Glomerular visceral epithelial cell (primary cell): ENCODE data around the gene ENTREP3.
"Not testable (repeated sequence)": the region's sequence is repeated elsewhere in the genome, so short reads cannot be mapped to it uniquely, and the experiment has no call there.

Experiments
- DNase-seq: peaks from one replicate; pipeline ENCODE4 v3.0.0-alpha.2; 2016; ENCODE audit errors: extremely low spot score

ENTREP3 gene

DNA sequence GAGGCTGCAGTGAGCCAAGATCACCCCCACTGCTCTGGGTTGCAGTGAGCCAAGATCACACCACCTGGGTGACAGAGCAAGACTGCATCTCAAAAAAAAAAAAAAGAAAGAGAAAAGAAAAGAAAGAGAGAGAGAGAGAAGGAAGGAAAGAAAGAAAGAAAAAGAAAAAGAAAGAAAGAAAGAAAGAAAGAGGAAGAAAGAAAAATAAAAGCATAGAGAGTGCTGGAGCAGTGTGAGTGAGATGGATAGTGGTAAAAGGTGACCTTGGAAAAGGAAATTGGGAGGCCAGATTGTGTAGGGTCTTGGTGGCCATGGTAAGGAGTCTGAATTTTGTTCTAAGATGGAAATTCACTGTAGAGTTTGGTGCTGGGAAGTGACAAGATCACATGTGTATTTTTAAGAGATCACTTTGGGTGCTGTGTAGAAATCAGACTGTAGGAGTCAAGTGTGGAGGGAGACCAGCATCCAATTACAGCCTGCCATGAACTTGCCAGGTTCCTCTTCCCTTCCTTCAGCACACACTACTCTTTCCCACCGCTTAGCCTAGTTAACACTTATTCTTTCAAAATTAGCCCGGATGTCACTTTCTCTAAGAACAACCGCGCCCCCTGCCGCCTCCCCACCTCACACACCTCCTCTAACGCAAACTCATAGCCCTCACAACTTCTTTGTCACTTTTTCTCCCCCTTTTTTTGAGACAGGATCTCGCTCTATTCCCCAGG, 28.9 kb downstream of the ENTREP3 start:
- peak; percentile 83 for DNase-seq

DNA sequence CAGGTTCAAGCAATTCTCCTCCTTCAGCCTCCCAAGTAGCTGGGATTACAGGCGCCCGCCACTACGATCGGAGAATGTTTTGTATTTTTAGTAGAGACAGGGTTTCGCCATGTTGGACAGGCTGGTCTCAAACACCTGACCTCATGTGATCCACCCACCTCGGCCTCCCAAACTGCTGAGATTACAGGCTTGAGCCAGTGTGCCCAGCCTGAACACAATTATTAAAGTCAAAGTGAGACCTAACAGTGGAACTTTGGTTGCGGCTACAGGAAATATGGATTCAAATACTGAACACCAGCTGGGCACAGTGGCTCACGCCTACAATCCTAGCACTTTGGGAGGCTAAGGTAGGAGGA, 29.9 kb downstream of the ENTREP3 start:
- DNase-seq: not testable (repeated sequence)

DNA sequence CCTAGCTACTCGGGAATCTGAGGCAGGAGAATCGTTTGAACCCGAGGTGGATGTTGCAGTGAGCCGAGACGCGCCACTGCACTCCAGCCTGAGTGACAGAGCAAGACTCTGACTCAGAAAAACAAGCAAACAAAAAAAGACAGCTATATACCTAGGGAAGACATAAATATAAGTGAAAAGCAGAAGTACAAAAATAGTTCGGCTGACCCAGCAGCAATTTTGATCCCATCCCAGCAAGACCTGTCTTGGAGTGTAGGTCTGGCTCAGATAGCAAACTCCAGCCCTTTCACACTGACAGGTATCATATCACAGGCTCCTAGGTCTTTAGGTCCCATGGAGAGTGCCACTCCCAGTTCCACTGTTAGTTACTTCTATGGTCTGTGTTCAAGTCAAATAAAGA, 32.2 kb downstream of the ENTREP3 start:
- no peak for DNase-seq

DNA sequence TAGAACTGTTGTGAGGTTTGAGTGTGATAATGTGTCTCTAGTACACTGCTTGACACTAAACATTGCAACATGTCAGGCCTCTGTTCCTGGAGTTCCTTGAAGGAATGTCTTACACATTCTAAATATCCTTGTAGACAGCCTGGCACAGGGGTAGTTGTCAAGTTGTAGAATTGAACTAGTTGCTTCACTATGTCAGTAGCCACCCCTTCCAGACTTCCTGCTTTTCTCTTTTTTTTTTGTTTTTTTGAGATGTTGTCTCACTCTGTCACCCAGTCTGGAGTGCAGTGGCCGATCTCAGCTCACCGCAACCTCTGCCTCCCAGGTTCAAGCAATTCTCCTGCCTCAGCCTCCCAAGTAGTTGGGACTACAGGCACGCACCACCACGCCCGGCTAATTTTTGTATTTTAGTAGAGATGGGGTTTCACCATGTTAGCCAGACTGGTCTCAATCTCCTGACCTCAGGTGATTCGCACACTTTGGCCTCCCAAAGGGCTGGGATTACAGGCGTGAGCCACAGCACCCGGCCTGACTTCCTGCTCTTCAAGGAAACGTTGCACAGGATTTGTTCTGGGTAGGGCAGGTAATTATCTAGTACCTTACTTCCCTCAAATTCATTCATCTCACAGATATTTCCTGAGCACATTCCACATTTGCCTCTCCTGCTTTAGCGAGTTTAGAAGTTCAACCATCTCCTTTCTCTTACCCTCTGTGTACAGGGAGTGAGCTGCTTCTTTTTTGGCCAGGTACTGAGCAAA, 34.9 kb downstream of the ENTREP3 start:
- DNase-seq: not testable (repeated sequence)

DNA sequence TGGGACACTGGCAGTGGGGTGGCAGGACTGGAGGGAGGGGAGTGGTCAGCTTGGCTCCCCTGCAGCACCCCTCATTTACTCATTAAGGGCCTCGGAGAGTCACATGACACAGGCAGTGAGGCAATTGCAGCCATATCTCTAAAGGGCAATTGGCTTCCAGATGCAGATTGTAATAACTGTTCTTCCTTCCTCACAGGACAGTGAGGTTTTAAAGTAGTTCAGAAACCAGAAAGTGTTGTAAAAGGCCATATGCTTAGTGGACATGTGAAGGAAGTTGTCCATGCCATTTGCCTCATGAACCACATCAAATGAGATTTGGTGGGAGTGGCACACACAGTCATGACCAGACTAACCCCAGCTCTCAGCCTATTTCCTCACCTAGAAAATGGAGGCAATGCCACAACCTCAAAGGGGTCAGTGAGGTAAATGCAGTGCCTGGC, 35.7 kb downstream of the ENTREP3 start:
- DNase-seq: peak; percentile 36

DNA sequence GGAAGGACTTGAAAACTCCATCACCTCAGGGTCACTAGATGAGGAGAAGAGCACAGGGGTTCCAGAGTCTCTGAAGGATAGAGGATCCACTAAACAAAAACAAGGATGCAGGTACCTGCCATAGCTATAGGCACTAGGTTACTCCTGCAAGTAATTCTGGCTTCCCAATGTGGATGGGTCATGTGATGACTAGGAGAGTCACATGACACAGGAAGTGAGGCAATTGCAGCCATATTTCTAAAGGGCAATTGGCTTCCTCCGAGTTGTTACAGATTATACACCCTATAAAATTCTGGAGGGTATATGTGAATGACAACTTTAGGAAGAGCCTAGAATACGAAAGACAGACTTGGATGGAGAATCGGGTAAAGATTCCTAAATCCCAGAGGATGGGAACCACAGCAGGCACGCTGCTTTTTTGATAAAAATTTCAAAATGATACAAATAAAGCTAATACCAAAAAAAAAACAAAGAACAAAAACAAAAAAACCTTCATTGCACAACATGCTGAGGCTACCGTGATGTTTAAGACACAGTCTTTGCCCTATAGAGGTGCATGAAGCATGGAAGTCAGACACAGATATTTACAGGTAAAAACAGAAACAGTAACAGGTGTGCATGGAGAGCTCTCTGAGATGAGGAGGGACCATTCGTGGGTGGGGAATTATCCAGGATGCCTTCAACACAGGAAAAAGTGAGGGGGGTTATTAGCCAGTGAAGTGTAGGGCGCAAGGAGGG, 36.3 kb downstream of the ENTREP3 start:
- DNase-seq: peak; percentile 68

DNA sequence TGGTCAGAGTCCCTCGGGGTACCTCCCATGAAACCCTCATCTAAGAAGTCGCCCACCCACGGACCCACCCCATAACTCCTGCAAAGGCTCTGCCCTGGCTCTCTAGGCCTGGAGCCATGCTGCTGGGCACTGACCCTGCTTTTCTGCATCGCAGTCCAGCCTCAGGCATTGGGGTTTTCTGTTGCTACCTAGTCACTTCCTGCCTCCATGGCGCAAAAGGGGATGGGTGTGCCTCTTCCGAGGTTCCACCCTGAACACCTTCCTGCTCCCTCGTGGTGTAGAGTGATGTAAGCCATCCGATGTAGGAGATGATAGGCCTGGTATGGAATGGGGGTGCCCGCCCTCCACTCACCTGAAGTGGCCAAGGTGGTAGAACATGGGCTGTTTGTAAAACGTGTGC, 40.6 kb downstream of the ENTREP3 start:
- not testable (repeated sequence) for DNase-seq

DNA sequence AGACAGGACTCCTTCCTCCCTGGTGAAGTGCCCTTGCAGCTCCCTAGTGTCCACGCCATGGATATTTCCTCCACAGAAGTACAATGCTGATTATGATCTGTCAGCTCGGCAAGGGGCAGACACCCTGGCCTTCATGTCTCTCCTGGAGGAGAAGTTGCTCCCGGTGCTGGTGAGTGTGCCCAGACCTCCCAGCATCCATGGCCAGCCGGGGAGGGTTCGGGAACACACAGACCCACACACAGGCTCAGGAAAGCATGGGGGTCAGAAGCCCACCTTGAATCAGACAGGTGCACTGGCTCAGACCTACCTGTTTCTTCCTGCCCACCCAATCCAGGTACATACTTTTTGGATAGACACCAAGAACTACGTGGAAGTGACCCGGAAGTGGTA, 43.2 kb downstream of the ENTREP3 start:
- DNase-seq: not testable (repeated sequence)

DNA sequence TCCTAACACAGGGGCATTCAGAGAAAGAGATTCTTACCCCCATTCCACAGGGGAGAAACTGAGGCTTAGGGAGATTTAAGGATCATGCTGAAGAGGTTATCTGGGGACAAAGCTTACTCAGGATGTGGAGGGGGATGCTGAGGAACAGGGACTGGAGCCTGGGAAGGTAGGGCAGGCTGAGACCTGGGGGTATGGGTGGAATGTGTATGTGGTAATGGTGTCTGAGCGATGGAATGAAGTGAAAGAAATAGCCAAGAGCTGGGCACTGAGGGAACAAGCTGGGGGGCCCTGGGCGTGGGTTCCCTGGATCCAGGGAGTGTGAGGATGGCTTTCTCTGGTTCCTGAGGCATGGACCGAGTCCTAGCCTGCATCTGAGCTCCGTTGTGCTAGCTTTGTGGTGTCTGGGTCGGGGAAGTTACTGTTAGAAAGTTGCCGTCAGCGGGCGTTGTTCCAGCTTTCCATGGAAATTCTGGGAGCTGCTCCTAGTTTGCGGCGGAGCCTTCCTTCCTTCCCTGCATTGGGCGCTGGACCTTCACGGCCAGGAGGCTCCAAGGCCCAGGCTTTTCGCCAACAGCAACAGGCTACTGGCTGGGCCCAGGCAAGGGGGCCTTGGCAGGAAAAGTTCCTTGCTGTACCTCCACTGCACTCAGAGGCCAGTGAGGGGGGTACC, 43.8 kb downstream of the ENTREP3 start:
- not testable (repeated sequence) for DNase-seq

DNA sequence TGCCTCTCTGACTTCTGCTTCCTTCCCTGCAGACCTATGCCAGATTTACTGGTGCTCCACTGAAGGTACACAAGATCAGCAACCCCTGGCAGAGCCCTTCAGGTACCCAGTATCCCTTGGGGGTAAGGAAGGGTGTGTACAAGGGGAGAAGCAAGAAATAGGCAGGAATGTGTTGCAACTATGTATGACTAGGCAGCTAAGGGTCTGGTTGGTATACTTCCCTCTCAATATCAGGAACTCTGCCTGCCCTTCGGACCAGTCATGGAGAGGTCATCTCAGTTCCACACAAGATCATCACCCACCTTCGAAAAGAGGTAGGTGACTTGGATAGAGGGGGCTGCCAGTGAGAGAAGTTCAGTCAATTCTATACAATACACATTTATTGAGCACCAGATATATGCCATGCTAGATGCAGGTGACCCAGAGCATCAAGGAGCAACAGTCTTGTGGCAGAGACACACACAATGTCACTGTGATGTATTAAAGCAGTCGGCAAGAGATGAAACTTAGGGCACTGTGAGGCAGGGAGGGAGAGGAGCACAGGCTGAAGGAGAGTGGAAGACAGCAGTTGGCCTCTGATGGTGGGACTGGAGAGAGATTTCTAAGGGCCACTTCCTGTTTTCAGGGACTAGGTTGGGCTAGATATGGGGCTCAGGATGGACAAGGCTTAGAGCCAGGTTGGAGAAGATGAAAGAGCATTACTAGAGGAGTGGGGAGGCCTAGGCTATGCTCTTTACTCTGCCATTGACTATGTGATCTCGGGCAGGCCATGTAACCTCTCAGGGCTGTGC, 44.8 kb downstream of the ENTREP3 start:
- no peak for DNase-seq

DNA sequence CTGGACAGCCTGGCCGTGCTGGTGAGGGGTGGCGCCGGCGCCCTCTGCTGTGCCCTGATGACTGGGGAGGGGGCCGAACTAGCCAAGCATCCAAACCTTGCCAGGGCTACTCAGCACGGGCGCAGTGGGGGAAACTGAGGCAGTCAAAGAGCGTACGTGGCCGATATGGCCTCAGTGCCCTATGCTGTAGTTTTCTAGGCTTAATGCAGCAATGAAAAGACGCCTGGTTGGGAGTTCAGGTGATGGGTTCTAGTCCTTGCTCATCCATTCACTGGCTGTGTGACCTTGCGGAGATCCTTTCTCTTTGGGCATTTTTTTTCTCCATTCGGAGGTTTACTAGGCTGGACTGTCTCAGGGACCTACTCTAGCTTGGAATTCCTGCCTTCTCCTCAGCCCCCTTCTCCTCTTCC, 46.0 kb downstream of the ENTREP3 start:
- no peak for DNase-seq

DNA sequence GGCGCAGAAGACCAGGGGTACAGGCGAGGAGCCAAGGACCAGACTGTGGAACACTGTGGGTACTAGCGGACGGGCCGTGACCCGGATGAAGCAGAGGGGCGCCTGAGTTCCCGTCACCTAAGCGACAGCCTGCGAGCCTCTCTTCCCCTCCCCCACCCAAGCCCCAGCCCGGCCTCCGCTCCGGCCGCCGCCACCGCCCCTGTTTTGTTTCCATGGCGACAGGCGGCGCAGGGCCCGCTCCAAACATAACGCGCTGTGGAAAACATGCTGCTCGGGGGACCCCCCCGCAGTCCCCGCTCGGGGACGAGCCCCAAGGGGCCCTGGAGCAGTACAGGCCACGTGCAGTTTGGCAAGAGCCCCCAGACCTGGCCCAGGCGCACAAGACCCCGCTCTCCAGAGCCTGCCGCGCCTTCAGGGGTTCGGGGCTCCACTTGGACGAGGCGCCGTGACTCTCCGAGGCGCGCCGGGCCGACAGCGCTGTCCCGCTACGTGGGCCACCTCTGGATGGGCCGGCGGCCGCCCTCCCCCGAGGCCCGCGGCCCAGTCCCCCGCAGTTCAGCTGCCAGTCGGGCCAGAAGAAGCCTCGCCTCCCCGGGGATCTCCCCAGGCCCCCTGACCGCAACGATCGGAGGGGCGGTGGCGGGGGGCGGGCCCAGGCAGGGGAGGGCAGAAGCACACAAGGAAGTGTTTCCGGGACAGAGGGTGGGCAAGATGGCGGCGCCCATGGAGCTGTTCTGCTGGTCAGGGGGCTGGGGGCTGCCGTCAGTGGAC, 46.6 kb downstream of the ENTREP3 start, which contains the start of gene MTX1:
Gene MTX1 (plus strand): TSS at position 155 of the 771 bp plus-strand sequence. CDS start 110 bp downstream, at position 265.
- peak; percentile 92 for DNase-seq

DNA sequence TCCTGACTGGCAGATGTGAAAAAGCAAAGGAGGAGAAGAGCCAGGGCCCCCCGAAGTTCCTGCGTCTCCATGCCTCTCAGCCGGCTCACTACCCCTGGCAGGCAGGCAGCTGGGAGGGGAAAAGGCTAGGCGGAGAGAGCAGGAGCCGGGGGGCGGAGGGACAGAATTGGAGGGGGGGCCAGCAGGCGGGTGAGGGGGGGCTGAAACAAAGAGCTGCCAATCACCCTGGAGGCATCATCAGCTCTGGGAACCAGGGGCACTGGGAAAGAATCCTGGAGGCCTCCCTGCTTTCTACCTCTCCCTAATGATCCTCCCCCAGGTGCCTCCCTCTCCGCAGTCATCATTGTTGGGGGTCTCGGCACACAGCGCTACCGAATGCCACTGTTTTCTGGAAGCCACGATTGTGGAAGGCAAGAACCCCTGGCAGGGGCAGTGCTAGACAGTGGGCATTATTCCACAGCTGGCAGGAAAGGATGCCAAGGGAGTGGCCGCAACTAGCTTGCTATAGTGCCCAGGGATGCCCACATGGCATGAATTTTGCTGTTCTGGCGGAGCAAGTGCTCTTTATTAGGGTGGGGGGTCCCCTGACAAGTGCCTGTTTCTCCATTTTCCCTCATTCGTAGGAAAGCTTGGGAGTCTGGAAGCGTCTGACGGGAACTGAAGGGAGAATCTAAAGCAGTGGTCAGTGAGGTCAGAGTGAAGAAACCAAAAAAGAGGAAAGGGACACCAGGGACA, 47.3 kb downstream of the ENTREP3 start, which contains the start of gene THBS3:
Gene THBS3 (minus strand): TSS at position 92 of the 735 bp plus-strand sequence. CDS start 21 bp downstream, at position 71.
- peak; percentile 58 for DNase-seq

DNA sequence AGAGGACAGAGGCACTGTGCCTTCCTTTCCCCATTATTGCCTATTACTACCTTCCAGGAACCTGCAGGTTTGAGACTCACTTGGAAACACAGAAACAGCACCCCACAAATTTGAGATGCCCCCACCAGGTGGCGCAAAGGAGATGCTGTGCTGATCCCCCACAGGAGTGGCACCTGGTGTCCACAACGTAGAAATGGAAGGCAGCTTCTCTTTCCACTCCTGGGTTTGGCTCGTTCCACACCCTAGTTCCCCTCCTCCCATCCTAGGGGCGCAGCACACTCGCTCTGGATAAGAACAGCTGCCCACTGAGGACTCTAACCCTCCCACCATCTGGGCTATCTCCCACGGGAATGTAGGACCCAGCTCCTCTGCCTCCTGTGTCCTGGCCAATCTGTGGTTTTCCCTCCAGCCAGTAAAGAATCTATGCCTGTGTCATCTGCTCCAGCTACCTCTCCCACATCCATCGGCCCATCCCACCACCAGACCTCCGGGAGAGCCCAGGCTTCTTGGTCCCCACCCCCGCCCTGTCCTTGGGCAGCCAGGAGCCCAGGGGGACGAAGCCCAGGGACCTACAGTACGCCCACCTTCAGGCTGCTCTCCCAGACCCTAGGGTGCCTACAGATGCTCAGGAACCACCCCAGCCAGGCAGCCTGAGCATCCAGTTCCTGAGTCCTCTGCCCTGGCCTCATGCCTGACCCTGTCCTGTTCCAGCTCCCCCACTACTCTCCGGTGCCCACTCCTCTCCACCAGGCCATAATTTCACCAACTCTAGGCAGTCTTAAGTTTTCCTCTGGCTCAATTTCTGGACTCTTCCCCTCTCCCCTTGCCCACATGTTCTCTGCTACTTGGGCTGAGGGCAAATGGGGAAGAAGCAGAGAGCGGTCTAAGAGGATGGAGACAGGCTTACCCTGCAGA, 48.1 kb downstream of the ENTREP3 start:
- DNase-seq: peak; percentile 88

DNA sequence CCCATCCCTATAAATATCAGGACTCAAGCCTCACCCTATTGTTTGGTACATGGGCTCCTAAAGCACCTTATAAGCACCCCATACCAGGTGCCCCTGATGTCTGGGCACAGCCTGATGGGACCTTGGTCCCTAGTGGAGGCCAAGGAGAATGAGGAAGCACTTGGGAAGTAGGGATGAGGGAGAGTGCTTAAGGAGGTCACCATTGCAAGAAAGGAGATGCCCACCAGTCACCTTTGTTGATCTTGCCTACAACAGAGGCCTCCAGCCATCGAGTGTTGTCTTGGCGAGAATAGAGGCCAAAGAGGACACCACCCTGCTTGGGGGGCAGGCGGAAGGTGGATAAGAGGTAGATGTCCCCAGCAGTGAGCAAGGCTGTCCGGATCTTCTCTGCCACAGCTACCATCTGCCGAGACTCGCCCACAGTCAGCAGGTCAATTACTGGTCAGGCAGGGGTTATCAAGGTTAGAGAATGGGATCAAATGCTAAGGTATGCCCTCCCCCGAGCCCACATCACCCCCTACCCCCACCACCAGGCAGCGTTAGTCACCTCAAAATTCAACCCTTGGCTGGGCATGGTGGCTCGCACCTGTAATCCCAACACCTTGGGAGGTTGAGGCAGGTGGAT, 49.2 kb downstream of the ENTREP3 start:
- no peak for DNase-seq

DNA sequence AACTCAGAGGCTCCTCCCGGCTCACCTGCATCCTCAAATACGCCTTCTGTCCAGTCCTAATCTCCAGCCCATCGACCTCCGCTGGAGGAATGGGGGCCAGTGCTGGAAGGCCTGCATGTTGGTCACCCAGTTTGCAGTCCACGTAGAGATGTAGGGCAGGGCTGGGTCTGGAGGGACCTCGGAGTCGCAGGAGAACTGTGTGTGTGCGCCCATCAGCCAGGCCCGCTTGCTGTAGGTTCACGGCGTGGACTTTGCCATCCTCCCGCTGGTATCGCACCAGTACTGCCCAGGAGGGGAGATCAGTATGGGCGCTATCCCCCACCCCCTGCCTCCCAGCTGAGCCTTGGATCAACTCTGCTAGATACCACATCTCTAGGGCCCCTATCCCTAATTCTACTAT, 50.2 kb downstream of the ENTREP3 start:
- no peak for DNase-seq

DNA sequence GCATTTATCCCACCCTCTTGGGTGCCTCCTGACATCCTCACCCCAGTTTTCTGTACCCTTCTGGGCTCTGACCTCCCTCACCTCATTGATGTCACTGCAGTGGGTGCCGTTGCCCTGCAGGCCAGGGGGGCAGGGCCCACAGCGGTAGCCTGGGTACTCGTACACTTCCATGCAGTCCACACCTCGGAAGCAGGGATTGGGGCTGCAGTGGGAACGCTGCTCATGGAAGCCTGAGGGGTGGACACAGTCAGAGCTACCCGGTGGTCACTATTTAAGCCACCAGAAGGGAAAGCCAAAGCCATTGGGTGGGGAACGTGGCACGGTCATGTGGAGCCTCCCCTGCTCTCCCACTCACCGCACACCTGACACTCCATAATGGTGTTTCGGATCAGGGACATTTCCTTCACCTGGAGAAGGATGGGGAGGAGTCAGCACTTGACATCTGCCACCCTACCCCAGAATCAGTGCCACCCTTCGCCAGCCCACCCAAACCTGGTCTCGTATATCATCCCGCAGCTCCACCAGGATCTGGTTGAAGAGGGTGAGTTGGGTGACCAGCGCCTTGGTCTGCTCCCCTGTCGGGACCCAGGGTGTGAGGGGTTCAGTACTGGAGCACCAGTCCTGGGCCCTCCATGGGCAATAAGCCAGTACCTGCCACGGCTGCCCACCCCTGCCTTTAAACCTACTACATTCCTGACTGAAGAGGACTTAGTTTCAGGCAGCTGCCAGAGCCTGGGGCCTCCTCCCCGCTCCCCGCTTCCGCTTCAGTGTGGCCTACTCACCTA, 52.4 kb downstream of the ENTREP3 start:
- no peak for DNase-seq
